DMS153 (cell line): ENCODE data around the gene PNRC1.
"Not testable (repeated sequence)": the region's sequence is repeated elsewhere in the genome, so short reads cannot be mapped to it uniquely, and the experiment has no call there.

Source experiments
- DNase-seq: peaks from one replicate; lab custom pipeline; 2025; lab: John Stamatoyannopoulos, UW

Gene PNRC1

GRCh38 chr6:89080281-89081128 is at the start of gene PNRC1:
Gene PNRC1 (plus strand): TSS chr6:89080751. CDS start chr6:89080895, 144 bp downstream.
- peak; percentile 99 for DNase-seq

GRCh38 chr6:89032599-89032998 is 48.0 kb upstream of the PNRC1 start:
- no peak for DNase-seq

- no peak for DNase-seq
Measured at GRCh38 chr6:89033461-89033860, 47.1 kb upstream of the PNRC1 start.

- DNase-seq = not testable (repeated sequence)
Measured at GRCh38 chr6:89034116-89034515, 46.4 kb upstream of the PNRC1 start.

GRCh38 chr6:89034586-89035251 is 45.8 kb upstream of the PNRC1 start:
- DNase-seq = no peak

- DNase-seq = no peak
Measured at GRCh38 chr6:89035252-89036101, 45.1 kb upstream of the PNRC1 start.

GRCh38 chr6:89037141-89037900 is 43.2 kb upstream of the PNRC1 start:
- DNase-seq = no peak

- not testable (repeated sequence) for DNase-seq
Measured at GRCh38 chr6:89037901-89038293, 42.7 kb upstream of the PNRC1 start.

GRCh38 chr6:89042664-89043063 is 37.9 kb upstream of the PNRC1 start:
- DNase-seq = no peak

GRCh38 chr6:89044328-89045010 is 36.1 kb upstream of the PNRC1 start:
- no peak for DNase-seq

- DNase-seq = no peak
Measured at GRCh38 chr6:89045011-89045387, 35.6 kb upstream of the PNRC1 start.

- DNase-seq = no peak
Measured at GRCh38 chr6:89045576-89045975, 35.0 kb upstream of the PNRC1 start.

- DNase-seq = no peak
Measured at GRCh38 chr6:89047473-89047872, 33.1 kb upstream of the PNRC1 start.

- DNase-seq = no peak
Measured at GRCh38 chr6:89048288-89048923, 32.1 kb upstream of the PNRC1 start.

- no peak for DNase-seq
Measured at GRCh38 chr6:89048985-89049384, 31.6 kb upstream of the PNRC1 start.

- no peak for DNase-seq
Measured at GRCh38 chr6:89050155-89050554, 30.4 kb upstream of the PNRC1 start.

- DNase-seq = no peak
Measured at GRCh38 chr6:89050697-89051096, 29.9 kb upstream of the PNRC1 start.

- DNase-seq = no peak
Measured at GRCh38 chr6:89051676-89052075, 28.9 kb upstream of the PNRC1 start.

GRCh38 chr6:89054208-89054607 is 26.3 kb upstream of the PNRC1 start:
- no peak for DNase-seq

- no peak for DNase-seq
Measured at GRCh38 chr6:89057759-89058158, 22.8 kb upstream of the PNRC1 start.

- no peak for DNase-seq
Measured at GRCh38 chr6:89058627-89059026, 21.9 kb upstream of the PNRC1 start.
